ENCODE measurements around the gene CD200.
"Not testable (repeated sequence)": the region's sequence is repeated elsewhere in the genome, so short reads cannot be mapped to it uniquely, and the experiment has no call there.

The CD200 gene

DNA sequence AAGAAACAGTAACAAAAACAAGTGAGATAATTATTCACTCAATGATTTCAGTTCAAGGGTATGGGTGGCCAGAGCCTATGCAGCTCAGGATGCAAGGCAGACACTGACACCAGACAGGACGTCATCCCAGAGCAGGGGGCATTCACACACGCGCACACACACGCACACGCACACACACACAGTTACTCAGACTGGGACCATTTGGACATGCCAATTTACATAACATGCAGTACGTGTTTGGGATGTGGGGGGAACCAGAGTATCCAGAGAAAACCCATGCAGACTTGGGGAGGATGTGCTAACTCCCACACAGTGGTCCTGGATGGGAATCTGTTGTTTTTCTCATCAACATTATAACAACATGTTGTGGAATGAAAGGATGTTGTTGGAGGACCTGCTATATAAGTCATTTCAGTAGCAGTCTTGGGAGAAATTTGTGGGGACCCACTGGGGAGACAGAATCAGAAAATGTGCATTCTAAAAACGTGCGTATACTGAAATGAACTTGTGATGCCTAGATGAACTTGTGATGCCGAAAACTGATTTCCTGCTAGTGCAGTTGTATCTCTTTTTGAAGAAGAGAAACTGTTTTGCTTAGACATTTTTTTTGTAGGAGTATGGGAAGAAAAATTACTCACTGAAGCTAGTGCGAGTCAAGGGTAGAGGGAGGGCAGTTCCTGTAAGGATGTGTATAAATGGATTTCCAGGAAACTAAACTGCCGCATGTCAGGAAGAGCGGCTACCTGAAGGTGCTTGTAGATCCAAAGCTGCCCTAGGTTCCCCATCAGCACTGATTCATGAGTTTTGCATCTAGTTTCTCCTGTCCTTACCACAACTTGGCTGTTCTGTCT, 25.2 kb downstream of the CD200 start:
- no peak for DNase-seq

DNA sequence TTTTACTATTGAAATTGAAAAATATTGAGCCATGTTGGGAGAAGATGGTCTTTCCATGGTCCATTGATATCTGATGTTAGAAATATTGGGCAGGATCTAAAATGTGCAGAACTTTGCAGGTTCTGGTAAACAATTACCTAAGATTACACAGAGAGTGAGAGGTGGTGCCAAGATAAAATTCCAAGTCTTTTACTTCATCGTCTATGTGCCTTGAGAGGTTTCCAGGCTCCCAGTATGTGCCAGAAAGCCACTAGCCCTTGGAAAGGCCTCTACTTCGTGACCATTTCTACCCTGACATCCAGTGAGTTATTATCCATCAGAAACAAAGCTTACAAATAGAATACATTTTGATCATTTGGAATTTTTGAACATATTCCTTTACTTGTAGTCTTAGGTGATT, 27.6 kb downstream of the CD200 start:
- DNase-seq, result no peak

DNA sequence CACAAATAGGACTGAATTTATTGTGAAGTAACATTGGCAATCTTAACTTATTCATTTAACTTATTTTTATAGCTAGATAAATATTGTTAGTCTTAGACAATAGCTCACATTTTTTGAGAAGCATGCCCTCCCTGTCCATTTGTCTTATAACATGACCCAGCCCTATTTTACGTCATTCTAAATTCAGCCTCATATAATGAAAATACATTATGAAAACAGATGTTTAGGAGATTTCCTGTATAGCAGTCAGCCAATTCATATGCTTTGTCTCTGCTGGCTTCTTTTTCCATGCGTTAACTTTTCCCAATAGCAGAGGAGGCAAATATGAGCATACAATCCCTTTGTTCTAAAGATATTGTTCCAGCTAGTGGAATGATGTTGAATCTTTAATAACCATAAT, 29.3 kb downstream of the CD200 start:
- DNase-seq, result no peak

DNA sequence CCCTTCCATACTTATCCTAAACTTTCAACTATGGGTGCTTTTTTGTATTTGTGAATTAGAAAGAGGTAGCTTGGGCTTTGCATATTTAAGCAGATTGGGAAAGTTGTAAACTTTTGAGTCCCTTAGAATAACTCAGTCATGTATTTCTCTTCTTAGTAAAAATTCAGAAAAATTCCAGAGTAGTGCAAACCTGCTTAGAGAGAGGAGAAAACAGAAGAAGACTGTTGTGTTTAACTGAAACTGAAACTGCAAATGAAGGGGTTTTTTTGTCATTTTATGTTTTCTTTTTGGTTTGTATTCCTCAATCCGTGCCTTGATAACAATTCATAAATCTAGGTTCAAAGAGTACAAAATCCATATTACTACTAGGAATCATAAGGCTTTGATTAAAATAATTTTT, 31.3 kb downstream of the CD200 start:
- no peak for DNase-seq

DNA sequence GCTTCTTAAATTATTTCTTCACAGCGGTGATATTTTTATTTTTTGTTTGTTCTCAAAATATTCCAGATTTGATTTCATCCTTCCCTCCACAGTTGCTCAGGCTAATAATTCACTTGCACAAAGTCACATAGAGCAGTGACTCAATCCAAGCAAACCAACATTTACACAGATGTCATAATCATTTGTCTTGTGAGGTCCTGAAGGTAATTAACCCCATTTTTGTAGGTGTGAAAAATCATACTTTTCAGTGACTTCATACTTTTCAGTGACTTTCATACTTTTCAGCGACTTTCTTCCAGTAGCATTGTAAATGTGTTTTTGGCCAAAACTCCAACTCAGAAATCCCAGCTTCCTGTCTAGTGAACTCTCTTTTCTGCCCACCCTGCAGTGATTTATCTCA, 32.1 kb downstream of the CD200 start:
- no peak for DNase-seq

DNA sequence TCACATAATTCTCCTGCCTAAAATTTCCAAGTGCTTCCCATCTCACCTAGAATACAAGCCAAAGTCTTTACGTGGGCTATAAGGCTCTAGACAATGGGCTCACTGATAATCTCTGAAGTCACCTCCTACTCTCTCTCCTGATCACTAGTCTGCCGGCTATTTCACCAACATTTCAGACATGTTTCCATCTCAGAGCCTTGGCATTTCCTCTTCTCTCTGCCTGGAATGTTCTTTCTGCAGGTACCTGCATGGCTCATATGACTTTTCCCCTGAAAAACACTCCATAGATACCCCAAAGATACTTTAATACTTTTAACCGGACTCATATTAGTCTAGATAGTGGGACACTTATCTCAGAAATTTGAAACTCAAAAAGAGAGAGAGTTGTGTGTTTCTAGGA, 32.7 kb downstream of the CD200 start:
- DNase-seq, result no peak

DNA sequence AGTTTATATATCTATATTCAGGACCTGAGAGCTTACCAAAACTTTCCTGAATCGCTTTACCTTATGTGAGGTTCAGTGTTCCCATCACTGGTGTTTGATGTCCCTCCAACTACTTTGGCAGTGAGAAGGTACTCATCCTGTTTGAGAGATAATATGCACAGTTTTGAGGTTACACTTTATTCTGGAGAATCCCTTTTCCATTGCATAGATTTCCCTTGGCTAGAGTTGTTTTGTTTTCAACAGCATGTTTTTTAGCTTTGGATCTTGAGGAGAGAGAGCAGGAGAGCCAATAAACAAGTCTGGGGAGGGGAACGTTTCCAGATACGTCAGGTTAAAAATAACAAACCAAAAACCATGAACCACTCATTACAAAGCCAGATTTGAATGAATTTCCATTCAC, 33.6 kb downstream of the CD200 start:
- DNase-seq, result no peak

DNA sequence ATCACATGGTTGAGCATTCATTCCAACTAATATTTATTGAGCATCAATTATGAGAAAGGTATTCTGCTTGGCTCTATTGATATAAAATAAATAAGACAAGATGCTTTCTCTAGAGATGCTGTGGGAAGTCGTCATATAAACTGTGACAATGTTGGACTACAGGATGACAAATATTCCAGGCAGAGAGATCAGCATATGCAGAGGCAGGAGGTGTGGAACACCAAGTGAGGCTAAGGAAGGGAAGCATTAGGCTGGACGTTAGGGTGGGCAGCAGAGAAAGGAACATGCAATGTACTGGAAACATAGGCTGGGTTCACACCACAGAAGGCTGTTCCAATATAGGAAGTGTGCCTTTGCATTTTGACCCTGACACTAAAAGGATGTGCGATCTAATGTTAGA, 38.6 kb downstream of the CD200 start:
- no peak for DNase-seq

DNA sequence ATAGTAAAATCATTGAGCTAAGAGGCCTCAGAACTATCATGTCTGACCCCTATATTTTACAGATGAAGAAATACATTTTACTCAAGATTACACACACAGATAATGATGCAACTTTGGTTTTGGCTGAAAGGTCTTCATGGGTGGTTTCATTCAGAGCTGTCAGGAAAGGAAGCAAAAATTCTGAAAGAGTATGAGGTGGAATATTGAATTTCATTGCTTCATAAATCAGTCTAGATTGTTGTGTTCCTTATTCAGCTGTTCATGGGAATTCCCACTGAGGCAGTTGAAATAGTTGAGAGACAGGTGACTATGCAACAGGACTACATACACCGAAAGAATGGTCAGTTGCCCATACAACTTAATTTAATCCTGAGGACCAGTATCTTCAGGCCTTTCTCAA, 39.4 kb downstream of the CD200 start:
- no peak for DNase-seq

DNA sequence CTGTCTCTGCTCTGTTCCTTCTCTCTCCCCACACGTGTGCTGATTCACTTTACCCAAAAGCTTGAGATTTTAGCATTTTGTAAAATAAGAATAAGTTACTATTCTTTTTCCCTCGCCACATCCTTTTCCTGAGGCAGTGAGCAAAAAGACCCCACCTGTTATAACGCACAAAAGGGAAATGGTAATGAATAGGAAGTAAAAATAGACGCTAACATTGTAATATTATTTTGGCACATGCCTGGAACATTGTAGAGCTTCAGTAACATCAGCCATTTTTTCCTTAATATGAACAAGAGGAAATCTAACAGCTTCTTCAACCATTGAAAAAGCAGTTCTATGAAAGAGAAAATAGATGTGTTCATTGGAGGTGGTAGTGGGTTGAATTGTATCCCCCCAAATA, 40.5 kb downstream of the CD200 start:
- no peak for DNase-seq

DNA sequence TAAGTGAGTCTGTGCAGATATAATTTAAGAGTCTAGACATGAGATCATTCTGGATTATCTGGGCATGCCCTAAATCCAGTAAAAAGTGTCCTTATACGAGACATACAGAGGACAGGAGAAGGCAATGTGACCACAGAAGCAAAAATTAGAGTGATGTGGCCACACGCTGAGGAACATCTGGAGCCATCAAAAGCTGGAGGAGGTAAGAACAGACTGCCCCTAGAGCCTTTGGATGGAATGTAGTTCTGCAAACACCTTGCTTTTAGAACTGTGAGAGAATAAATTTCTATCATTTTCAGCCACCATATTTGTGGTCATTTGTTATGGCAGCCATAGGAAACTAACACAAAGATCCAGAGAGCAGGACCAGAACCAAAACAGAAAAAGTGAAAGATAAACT, 41.0 kb downstream of the CD200 start:
- DNase-seq, result no peak

DNA sequence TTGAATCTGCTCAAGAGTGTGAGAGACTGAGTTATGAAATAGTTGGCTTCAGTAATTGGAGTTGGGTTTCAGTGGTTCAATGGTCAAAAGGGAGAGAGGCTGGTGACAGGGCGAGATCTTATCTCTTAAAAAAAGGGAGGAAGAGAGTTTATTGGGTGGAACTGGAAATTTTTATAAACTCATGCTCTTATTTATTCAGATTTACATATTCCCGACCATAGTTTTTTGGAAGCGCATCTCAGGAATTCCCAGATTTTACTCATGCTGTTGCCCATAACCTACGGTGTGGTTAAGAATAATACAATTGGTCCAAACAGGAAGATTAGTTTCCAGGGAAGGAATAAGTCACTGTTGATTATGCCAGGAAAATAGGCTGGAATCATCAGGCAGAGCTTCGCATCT, 41.4 kb downstream of the CD200 start:
- DNase-seq, result no peak

DNA sequence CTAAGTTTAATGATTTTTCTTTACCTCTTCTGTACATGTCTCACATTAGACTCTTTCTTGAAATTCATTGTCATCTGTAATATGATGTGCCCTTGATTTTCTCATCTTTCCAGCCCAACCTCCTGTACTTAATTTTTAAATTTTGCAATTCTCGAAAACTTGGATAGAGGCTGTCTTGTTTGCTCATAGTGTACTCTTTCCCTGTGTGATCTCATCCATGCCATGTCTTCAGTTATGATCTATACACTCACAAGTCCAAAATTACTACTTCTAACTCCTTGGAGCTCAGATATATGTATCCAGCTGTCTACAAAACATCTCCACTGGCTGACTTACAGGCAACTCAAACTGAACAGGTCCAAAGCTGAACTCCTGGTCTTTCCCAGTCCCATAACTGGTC, 42.2 kb downstream of the CD200 start:
- no peak for DNase-seq

DNA sequence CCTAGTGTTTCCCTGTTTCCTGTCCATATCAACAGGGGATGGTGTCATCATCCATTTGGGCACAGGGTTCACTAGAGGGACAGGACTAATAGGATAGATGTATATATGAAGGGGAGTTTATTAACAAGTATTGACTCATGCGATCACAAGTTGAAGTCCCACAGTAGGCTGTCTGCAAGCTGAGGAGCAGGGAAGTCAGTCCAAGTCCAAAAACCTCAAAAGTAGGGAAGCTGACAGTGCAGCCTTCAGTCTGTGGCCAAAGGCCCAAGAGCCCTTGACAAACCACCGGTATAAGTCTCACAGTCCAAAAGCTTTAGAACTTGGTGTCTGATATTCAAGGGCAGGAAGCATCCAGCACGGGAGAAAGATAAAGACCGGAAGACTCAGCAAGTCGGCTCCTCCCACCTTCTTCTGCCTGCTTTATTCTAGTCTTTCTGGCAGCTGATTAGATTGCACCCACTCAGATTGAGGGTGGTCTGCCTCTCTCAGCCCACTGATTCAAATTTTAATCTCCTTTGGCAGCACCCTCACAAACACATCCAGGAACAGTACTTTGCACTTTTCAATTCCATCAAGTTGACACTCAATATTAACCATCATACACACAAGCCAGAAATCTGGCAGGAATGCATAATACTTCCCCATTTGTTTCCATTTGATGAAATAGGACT, 43.4 kb downstream of the CD200 start:
- DNase-seq, result no peak

DNA sequence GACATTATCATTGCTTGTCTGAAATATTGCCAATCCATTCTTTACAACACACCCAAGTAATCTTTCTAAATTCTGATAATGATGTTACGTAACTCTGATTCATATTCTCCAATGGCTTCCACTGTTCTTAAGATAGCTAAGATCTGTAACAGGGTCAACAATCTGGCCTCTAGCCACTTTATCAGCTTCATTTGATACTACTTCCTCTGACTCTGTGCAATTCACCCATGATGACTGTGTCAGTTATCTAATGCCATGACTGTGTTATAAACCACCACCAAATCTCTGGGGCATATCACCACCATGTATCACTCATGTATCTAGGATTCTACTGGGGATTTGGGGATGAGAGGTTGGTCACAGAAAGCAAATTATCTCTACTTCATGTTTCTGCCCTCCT, 44.0 kb downstream of the CD200 start:
- no peak for DNase-seq

DNA sequence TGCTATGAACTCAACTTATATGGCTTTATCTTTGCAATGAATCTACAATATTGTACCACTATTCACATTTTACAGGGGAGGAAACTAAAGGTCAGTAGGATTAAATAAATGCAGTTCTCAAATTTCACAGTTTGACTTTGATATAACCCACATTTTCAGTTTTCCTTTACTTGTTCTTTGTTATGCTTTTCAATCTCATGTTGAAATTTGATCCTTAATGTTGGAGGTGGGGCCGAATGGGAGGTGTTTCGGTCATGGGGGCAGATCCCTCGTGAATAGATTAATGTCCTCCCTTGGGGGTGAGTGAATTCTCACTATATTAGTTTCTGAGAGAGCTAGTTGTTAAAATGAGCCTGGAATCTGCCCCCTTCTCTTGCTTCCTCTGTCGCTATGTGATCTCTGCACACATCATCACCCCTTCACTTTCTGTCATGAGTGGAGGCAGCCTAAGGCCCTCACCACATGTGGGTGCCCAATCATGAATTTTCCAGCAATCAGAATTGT, 44.7 kb downstream of the CD200 start:
- DNase-seq, result no peak

DNA sequence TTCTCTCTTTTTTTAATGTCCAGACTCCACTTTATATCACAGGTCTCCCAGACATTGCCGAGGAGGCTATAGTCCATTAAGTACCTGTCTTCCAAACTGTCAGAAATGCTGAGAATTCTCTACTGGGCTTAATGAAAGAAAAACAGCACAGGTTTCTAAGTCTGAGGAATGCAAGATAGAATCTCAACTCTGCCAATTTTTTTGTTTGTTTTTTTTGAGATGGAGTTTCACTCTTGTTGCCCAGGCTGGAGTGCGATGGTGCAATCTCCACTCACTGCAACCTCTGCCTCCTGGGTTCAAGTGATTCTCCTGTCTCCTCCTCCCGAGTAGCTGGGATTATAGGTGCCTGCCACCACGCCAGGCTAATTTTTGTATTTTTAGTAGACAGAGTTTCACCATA, 45.4 kb downstream of the CD200 start:
- DNase-seq, result not testable (repeated sequence)

DNA sequence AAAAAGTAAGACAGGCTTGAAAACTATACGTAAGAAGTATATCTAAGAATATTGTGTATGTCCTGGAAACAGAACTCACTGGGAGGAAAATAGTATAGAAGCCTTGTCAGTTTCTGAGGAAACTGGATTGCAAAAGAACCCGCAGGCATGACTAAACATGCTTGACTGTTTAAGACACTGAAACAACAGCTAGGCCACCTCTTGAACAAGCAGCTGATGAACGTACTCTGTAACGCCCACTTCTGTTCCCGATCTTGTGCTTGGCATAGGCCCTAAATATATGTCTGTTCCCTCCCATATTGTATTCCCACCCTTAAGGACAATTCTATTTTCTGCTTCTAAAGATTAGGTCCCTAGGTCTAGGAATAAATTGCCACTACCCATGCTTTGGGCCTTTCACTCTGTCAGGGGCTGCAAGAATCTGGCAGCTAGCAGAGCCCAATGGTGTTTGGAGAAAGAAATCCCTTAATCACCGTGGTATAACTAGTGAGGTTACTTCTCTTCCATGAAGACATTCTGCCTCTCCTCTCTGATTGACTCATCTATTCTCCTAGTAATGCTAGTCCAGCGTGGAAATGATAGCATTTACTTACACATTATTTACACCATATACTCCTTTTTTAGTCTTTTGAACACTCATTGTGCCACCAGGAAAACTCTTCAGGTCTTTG, 46.2 kb downstream of the CD200 start:
- DNase-seq, result no peak

DNA sequence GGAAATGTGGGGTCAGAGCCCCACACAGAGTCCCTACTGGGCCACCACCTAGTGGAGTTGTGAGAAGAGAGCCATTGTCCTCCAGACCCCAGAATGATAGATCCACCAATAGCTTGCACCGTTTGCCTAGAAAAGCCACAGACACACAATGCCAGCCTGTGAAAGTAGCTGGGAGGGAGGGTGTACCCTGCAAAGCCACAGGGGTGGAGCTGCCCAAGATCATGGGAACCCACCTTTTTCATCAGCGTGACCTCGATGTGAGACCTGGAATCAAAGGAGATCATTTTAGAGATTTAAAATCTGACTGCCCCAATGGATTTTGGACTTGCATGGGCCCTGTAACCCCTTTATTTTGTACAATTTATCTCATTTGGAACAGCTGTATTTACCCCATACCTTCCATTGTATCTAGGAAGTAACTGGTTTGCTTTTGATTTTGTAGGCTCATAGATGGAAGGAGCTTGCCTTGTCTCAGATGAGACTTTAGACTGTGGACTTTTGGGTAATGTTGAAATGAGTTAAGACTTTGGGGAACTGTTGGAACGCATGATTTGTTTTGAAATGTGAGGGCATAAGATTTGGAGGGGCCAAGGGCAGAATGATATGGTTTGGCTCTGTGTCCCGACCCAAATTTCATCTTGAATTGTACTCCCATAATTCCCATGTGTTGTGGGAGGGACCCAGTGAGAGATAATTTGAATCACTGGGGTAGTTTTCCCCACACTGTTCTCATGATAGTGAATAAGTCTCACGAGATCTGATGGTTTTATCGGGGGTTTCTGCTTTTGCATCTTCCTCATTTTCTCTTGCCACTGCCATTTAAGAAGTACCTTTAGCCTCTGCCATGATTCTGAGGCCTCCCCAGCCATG, 49.0 kb downstream of the CD200 start:
- no peak for DNase-seq

DNA sequence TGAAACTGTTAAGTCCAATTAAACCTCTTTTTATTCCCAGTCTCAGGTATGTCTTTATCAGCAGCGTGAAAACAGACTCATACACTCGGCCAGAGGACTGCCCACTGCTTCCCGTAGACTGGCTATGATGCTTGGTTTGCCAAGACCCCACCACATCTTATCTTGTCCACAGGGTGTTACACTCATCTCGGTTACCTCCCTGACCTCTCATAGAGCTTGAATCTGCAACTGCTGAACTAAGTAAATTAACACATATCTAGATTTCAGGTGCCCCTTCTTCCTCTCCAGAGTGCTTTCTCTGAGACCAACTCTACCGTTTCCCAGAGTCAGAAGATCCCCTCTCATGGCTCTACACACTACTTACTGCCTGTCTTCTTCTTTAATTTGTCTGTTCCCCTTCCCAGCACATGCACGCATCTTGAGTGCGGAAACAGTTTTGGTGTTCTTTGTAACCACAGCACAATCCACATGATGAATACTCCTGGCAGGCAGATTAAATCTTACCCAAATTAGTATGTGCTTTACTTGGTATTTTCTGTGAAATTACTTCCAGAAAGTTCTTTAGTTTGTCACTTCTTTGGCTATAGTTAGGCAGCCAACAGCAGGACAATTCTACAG, 49.7 kb downstream of the CD200 start:
- DNase-seq, result no peak

DNA sequence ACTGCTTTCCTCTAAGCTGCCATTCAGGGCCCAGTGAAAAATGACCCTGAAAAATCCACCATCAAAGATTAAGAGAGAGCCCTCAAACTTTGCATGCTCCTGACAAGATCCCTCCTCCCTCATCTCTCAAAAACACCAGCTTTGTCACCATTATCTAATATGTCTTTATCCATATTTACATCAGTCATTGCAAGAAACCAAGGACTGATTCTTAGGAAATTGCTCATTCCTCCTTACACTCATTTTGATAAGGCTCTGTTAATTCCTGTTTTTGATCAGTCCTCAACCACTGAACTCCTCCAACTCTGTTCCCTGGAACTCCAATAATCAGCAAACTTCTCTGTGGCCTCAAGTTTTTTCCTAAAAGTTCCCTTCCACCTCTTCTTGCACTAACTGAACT, 51.8 kb downstream of the CD200 start:
- no peak for DNase-seq
